Colonic mucosa (tissue), 4 donors: Measurements from ENCODE around the gene TPRX1. TPM values are rescaled to one million over a fixed set of nuclear protein-coding genes. Genes with fewer than 3 reads are reported as not detected.
"Not testable (repeated sequence)": the region's sequence is repeated elsewhere in the genome, so short reads cannot be mapped to it uniquely, and the experiment has no call there.

ENCODE experiments used
- DNase-seq: peaks from one replicate; pipeline ENCODE4 v3.0.0-alpha.2; 2020
- H3K27ac ChIP-seq: fragments of 200-600 bp; one replicate; pipeline ENCODE4 v1.8.0; 2021
- H3K27me3 ChIP-seq: fragments of 200-600 bp; one replicate; pipeline ENCODE4 v1.8.0; 2021
- H3K36me3 ChIP-seq: fragments of 200-600 bp; one replicate; pipeline ENCODE4 v1.8.0; 2021
- H3K4me1 ChIP-seq: fragments of 200-600 bp; one replicate; pipeline ENCODE4 v1.8.0; 2021; ENCODE audit warnings: mild to moderate bottlenecking
- H3K4me3 ChIP-seq: fragments of 200-600 bp; one replicate; pipeline ENCODE4 v1.8.0; 2021
- H3K9ac ChIP-seq, 2 donors: one replicate each; pipeline ENCODE4 v1.7.0; 2013; ENCODE audit warnings: control low read depth in 2 of 2, low read depth in 2 of 2, low read length in 2 of 2
- H3K9me3 ChIP-seq: fragments of 200-600 bp; one replicate; pipeline ENCODE4 v1.8.0; 2021
- intact Hi-C: fragments of 100-400 bp; cut with DNase I; formaldehyde crosslinking; loops from one replicate; pipeline ENCODE4 v1.14.1; 2022
- total RNA-seq, 2 donors: library from RNA; stranded (reverse); fragmentation: NEBNext Ultra II Directional in 1 of 2; extraction: Animal tissue kit (Norgen Biotek cat#: 25700) in 1 of 2; gene quantifications; one replicate each; pipeline ENCODE4 v1.2.1, GENCODE V29; 2021
- TF ChIP-seq, protein P1 (sequence below): fragments of 200-600 bp; IDR thresholded peaks from one replicate; pipeline ENCODE4 v1.8.0; 2022; ENCODE audit warnings: antibody characterized with exemption, mild to moderate bottlenecking
- donor health status: healthy.
- donor health status: DM: no; HTN: no; CAD: no.
- donor health status: DM: no; HTN: no; CAD: no.

The TPRX1 gene
- total RNA-seq, 2 donors from 2014 or later = not detected

DNA sequence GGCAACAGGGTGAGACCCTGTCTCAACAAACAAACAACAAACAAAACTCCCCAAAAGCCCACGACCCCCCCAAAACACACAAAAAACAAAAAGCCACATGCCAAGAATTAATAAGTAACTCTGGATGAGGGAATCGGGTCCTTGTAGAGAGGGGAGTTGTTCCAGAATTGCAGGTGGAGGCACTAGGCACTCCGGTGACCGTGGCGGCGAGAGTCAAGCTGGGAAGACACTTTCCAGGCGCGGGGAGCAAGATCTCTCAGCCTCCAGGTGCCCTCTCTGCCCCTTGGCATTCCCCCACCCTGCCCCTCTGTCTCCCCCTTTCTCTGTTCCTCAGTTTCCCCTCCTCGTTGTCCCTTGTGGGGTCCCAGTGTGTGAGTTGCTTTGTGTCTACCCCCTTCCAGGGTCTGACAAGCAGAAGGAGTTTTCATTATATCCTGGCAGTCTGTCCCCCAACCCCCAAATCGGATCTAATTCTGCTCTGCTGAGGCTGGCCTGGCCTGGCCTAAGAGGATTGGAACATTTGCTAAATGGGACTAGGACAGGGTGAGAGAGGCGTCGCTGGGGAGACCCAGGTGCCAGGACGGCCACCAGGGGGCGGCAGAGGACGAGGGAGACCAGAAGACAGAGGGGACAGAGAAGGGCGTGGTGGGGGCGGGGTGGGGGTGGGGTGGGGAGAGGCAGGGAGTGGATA lies 9.1 kb upstream of the TPRX1 start:
- no peaks in the 10 kb centered on the region for H3K36me3 ChIP-seq
- no peak overlapping the region for H3K4me3 ChIP-seq
- no peaks in the 10 kb centered on the region for H3K9me3 ChIP-seq
- no peak overlapping the region for H3K27ac ChIP-seq
- no peaks in the 10 kb centered on the region for H3K4me1 ChIP-seq
- peak; percentile 86 for DNase-seq
- no peaks in the 10 kb centered on the region for H3K27me3 ChIP-seq
- H3K9ac ChIP-seq = no peak overlapping the region
- intact Hi-C loops = loop anchor here (5.0 kb wide), 1 partner anchor 49 kb away; no protein-coding TSS in a partner anchor
- TF ChIP-seq, protein P1, sequence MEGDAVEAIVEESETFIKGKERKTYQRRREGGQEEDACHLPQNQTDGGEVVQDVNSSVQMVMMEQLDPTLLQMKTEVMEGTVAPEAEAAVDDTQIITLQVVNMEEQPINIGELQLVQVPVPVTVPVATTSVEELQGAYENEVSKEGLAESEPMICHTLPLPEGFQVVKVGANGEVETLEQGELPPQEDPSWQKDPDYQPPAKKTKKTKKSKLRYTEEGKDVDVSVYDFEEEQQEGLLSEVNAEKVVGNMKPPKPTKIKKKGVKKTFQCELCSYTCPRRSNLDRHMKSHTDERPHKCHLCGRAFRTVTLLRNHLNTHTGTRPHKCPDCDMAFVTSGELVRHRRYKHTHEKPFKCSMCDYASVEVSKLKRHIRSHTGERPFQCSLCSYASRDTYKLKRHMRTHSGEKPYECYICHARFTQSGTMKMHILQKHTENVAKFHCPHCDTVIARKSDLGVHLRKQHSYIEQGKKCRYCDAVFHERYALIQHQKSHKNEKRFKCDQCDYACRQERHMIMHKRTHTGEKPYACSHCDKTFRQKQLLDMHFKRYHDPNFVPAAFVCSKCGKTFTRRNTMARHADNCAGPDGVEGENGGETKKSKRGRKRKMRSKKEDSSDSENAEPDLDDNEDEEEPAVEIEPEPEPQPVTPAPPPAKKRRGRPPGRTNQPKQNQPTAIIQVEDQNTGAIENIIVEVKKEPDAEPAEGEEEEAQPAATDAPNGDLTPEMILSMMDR = peak; percentile 42

DNA sequence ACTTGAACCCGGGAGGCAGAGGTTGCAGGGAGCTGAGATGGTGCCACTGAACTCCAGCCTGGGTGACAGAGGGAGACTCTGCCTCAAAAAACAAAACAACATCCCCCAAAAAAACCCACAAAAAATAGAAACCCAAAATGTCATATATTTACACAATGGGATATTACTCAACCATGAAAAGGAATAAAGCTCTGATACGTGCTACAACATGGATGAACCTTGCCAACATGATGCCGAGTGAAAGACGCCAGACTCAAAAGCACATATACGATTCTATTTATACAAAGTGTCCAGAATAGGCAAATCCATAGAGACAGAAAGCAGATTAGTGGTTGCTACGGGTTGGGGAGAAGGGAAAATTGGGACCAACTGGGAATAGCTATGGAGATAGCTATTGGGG lies 2.1 kb upstream of the TPRX1 start:
- Histone ChIP-seq H3K4me3 (no peak overlapping the region), H3K4me1 (no peaks in the 10 kb centered on the region), H3K36me3 (no peaks in the 10 kb centered on the region), H3K27me3 (no peaks in the 10 kb centered on the region), H3K27ac (no peak overlapping the region), H3K9ac (no peak overlapping the region), H3K9me3 (no peaks in the 10 kb centered on the region)
- intact Hi-C loops = no loop called here
- no peak for DNase-seq
- TF ChIP-seq, protein P1 = no peak

DNA sequence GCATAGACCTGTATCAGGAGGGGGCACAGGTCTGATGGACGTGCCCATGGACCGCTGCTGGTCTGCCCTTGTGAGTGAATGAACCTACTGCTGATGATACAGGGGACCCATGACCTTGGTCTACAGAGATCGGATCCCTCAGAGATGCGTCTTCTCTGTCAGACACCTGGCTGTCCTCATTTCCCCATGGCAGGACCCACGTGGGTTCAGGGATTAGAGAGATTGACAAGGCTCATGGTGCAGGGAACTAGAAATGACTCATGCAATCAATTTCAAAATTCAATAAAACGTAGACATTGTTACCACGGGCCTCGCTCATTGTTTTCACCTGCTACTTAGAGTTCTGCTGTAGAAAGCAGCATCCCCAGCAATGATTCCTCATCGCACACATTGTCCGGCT lies 962 bp upstream of the TPRX1 start:
- TF ChIP-seq, protein P1 = no peak
- Histone ChIP-seq H3K27me3 (no peaks in the 10 kb centered on the region), H3K9ac (no peak overlapping the region), H3K4me3 (no peak overlapping the region), H3K4me1 (no peaks in the 10 kb centered on the region), H3K9me3 (no peaks in the 10 kb centered on the region), H3K27ac (no peak overlapping the region), H3K36me3 (no peaks in the 10 kb centered on the region)
- DNase-seq = no peak
- intact Hi-C loops = no loop called here

DNA sequence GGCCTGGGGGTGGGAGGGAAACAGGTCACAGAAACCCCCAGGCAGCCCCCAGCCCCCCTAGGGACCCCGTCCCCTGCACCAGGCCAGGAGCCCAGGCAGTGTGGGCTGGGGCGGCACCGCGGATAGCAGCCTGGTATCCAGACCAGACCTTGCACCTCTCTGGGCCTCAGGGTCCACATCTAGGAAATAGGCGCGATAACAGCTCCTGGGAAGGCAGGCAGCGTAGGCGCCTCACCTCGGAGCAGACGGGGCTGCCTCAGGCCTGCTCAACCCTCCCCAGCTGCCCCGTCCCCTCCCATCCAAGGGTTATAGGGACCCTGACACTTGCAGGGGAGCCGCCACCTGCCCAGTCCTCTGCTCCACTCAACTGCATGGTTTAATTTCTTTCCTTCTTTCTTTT lies 680 bp downstream of the TPRX1 start:
- H3K9ac ChIP-seq, H3K27me3 ChIP-seq, H3K27ac ChIP-seq, intact Hi-C loops, H3K4me3 ChIP-seq, DNase-seq, H3K4me1 ChIP-seq, H3K36me3 ChIP-seq, H3K9me3 ChIP-seq: not testable (repeated sequence)

DNA sequence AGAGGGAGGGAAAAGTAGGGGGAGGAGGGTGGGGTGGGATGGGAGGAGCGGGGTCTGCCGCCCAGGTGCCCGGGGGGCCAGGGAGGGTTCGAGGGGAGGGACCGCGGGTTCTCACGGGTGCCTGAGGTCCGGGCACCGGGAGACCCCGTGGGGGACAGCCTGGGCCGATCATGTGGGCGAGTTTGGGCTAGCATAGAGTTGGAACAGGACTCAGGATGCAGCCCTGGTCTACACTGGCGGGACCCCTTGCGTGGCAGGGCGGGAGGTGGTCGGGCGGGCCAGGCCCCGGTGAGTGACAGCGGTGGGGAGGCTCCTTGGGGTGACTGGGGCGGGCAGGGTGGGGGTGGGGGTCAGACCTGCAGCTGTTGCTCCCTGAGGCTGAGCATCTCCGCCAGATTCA lies 1.2 kb downstream of the TPRX1 start:
- H3K27ac ChIP-seq, H3K4me1 ChIP-seq, DNase-seq, H3K4me3 ChIP-seq, H3K9me3 ChIP-seq, H3K9ac ChIP-seq, H3K36me3 ChIP-seq, H3K27me3 ChIP-seq, intact Hi-C loops: not testable (repeated sequence)

DNA sequence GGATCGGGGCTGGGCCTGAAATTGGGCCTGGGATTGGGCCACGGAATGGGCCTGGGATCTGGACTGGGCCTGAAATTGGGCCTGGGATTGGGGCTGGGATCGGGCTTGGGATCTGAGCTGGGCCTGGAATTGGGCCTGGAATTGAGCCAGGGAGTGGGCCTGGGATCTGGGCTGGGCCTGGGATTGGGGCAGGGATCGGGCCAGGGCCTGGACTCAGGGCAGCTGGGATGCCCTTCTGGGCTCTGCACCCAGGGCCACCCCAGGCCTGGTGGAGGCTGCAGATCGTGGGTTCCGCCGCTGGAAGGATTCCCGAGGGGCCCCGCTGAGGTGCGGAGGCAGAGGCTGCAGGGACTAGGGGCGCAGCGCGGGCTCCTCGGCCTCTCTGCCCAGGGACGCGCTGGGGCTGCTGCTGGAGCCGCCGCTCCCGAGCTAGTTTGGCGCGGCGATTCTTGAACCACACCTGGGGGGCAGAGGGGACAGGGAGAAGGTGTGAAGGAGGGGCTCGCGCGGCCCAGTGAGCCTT lies 1.8 kb downstream of the TPRX1 start:
- TF ChIP-seq, protein P1 = no peak
- H3K9ac ChIP-seq = no peak overlapping the region
- no peak for DNase-seq
- no peak overlapping the region for H3K27ac ChIP-seq
- intact Hi-C loops = no loop called here
- H3K4me1 ChIP-seq = no peaks in the 10 kb centered on the region
- no peak overlapping the region for H3K4me3 ChIP-seq
- H3K9me3 ChIP-seq = no peaks in the 10 kb centered on the region
- H3K36me3 ChIP-seq = no peaks in the 10 kb centered on the region
- no peaks in the 10 kb centered on the region for H3K27me3 ChIP-seq
